PFSK-1 (cell line): ENCODE data around the gene PRKAA1.

Experiments used
- REST ChIP-seq, 2 experiments: IDR thresholded peaks; 2 replicates each; pipeline versions ENCODE4 v1.6.1 to v1.8.0; 2011 to 2012; ENCODE audit warnings: low read depth in 2 of 2, low read length in 2 of 2, control low read depth in 1 of 2, inconsistent platforms in 1 of 2, mild to moderate bottlenecking in 1 of 2, moderate library complexity in 1 of 2; ENCODE audit not compliant: insufficient read depth in 1 of 2
- SIN3A ChIP-seq: IDR thresholded peaks from 2 replicates; pipeline ENCODE4 v1.6.1; 2012; ENCODE audit warnings: mild to moderate bottlenecking, low read length, moderate library complexity, borderline replicate concordance; ENCODE audit not compliant: insufficient read depth

DNA sequence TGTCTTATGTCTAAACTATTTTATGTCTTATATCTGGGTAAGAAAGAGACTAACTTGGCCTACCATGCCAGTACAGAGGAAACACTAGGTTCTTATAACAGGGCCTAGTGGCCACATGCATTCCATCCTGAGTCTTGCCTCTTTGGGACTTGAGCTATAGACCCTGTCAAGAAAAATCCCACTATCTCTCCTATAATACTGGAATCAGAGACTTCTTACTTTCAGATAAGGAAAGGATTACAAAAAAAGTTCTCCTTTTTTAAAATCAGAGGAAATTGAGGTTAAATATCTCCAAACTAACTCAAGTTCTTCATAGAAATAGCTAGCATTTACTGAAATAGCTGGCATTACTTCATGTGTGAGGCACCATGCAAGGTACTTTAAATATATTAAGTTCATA, 84.2 kb downstream of the PRKAA1 start:
- TF ChIP-seq REST (IDR thresholded peaks at IDR 0.05; ENCODE audit: insufficient read depth in 1 of 2, low read depth in 2 of 2, low read length in 2 of 2) (no peak), SIN3A (no peak)
